Activated naive CD4-positive, alpha-beta T cell treated with anti-CD3 and anti-CD28 coated beads, Interleukin-2, amount 50 U/mL, for 24 hours (primary cell): Measurements from ENCODE around the gene CDC27.
"Not testable (repeated sequence)": the region's sequence is repeated elsewhere in the genome, so short reads cannot be mapped to it uniquely, and the experiment has no call there.

Experiments used
- H3K27ac Mint-ChIP-seq: one replicate; pipeline ENCODE4 v1.8.0; 2021; ENCODE audit warnings: mild to moderate bottlenecking, mixed read lengths
- H3K27me3 Mint-ChIP-seq: one replicate; pipeline ENCODE4 v1.8.0; 2021; ENCODE audit warnings: mixed read lengths
- H3K36me3 Mint-ChIP-seq: one replicate; pipeline ENCODE4 v1.8.0; 2021; ENCODE audit warnings: mixed read lengths
- H3K4me1 Mint-ChIP-seq: one replicate; pipeline ENCODE4 v1.8.0; 2021; ENCODE audit warnings: mixed read lengths
- H3K4me3 Mint-ChIP-seq: one replicate; pipeline ENCODE4 v1.8.0; 2021; ENCODE audit warnings: mild to moderate bottlenecking, mixed read lengths
- H3K9me3 Mint-ChIP-seq: one replicate; pipeline ENCODE4 v1.8.0; 2021; ENCODE audit warnings: mixed read lengths

CDC27 gene

GRCh38 chr17:47135235-47135634 is 53.9 kb downstream of the CDC27 start:
- Mint-ChIP-seq H3K4me1 (no peaks in the 10 kb centered on the region), H3K27me3 (no peaks in the 10 kb centered on the region), H3K9me3 (no peaks in the 10 kb centered on the region), H3K27ac (no peak overlapping the region), H3K4me3 (no peak overlapping the region), H3K36me3 (peaks cover 28% of the 10 kb centered on the region)

- not testable (repeated sequence) for H3K27me3 Mint-ChIP-seq, H3K4me1 Mint-ChIP-seq, H3K4me3 Mint-ChIP-seq, H3K9me3 Mint-ChIP-seq, H3K27ac Mint-ChIP-seq
- peaks cover 26% of the 10 kb centered on the region for H3K36me3 Mint-ChIP-seq
Observed at GRCh38 chr17:47134354-47134753, 54.7 kb downstream of the CDC27 start.

- no peak overlapping the region for H3K4me3 Mint-ChIP-seq
- H3K4me1 Mint-ChIP-seq = no peaks in the 10 kb centered on the region
- peaks cover 13% of the 10 kb centered on the region for H3K36me3 Mint-ChIP-seq
- no peaks in the 10 kb centered on the region for H3K9me3 Mint-ChIP-seq
- H3K27me3 Mint-ChIP-seq = no peaks in the 10 kb centered on the region
- H3K27ac Mint-ChIP-seq = no peak overlapping the region
Observed at GRCh38 chr17:47131761-47132160, 57.3 kb downstream of the CDC27 start.

DNA sequence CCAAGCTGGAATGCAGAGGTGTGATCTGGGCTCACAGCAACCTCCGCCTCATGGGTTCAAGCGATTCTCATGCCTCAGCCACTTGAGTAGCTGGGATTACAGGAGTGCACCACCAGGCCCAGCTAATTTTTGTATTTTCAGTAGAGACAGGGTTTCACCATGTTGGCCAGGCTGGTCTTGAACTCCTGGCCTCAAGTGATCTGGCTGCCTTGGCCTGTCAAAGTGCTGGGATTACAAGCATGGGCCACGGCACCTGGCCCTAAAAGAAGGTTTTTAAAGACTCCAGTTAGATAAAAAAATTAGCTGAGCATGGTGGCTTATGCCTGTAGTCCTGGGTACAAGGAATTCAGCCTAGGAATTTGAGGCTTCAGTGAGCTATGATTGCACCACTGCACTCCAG is 62.3 kb downstream of the CDC27 start:
- not testable (repeated sequence) for H3K4me1 Mint-ChIP-seq, H3K27me3 Mint-ChIP-seq, H3K36me3 Mint-ChIP-seq, H3K9me3 Mint-ChIP-seq, H3K4me3 Mint-ChIP-seq, H3K27ac Mint-ChIP-seq

GRCh38 chr17:47123262-47123661 is 65.8 kb downstream of the CDC27 start:
- H3K27ac Mint-ChIP-seq, H3K36me3 Mint-ChIP-seq, H3K9me3 Mint-ChIP-seq, H3K4me1 Mint-ChIP-seq, H3K27me3 Mint-ChIP-seq, H3K4me3 Mint-ChIP-seq: not testable (repeated sequence)

DNA sequence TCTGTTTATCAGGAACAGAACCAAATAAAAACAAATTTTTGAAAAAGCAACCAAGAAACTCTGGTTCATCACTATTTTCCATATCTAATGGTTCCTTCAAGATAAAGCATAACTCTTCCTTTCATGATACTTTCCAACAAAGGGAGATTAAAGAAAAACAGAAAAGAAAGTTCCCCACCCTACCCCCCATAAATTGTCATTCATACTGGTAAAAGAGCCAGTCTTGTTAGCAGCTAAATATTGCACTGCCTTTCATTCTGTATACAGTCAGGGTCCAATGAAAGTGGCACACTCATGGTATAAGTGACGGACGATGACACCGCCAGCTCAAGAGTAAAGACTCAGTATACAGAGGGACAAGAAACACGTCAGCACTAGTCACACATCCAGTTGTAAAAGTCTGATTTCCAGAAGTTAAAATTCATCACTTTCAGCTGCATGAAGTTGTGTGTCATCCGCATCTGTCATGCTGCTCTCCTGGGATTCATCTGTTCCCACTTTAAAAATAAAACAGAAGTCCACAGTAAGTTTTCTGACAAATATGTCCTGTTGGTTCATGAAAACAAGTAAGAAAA is 68.5 kb downstream of the CDC27 start:
- H3K36me3 Mint-ChIP-seq = peaks cover 9% of the 10 kb centered on the region
- no peak overlapping the region for H3K4me3 Mint-ChIP-seq
- no peak overlapping the region for H3K27ac Mint-ChIP-seq
- H3K27me3 Mint-ChIP-seq = no peaks in the 10 kb centered on the region
- H3K9me3 Mint-ChIP-seq = no peaks in the 10 kb centered on the region
- H3K4me1 Mint-ChIP-seq = no peaks in the 10 kb centered on the region

- Mint-ChIP-seq H3K4me1 (no peaks in the 10 kb centered on the region), H3K9me3 (no peaks in the 10 kb centered on the region), H3K27me3 (no peaks in the 10 kb centered on the region), H3K27ac (peak overlapping the region; percentile 0), H3K36me3 (peaks cover 9% of the 10 kb centered on the region), H3K4me3 (no peak overlapping the region)
Observed at GRCh38 chr17:47119746-47120520, 69.2 kb downstream of the CDC27 start.

DNA sequence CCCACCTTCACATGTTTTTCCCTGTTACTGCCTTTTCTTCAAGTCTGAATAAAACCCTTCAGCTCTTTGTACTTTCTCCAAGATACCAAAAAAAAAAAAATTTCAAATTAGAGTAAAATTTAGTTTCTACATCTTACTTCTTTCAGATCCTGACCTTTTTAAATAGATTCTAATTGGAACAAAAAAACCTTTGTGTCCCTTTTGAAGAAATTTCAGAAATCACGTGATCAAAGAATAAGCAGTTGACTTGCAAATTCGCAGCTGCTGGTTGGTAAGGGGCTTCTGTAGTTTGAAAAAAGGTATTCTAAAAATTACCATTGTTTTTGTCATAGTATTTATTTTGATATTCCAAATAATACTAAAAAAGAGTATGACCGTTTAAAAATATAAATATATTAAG is 71.7 kb downstream of the CDC27 start:
- Mint-ChIP-seq H3K9me3 (no peaks in the 10 kb centered on the region), H3K36me3 (peaks cover 9% of the 10 kb centered on the region), H3K4me1 (no peaks in the 10 kb centered on the region), H3K27me3 (no peaks in the 10 kb centered on the region), H3K27ac (no peak overlapping the region), H3K4me3 (no peak overlapping the region)

DNA sequence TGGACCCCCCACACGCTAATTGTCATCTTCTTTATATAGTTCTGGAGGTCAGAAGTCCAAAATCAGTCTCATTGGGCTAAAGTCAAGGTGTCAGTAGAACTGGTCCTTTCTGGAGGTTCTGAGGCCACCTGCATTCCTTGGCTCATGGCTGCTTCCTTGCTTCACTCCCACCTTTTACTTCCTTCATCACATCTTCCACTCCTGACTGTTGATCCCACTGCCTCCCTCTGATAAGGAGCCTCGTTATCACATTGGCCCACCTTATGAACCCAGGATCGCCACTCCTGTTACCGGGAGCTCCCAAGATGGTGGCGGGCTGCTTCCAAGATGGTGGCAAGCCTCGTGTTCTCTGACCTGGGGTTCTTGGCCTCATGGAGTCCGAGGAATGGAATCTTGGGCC is 83.0 kb downstream of the CDC27 start:
- Mint-ChIP-seq H3K9me3 (no peaks in the 10 kb centered on the region), H3K36me3 (no peaks in the 10 kb centered on the region), H3K27ac (no peak overlapping the region), H3K4me1 (no peaks in the 10 kb centered on the region), H3K27me3 (peaks cover 5% of the 10 kb centered on the region), H3K4me3 (no peak overlapping the region)

DNA sequence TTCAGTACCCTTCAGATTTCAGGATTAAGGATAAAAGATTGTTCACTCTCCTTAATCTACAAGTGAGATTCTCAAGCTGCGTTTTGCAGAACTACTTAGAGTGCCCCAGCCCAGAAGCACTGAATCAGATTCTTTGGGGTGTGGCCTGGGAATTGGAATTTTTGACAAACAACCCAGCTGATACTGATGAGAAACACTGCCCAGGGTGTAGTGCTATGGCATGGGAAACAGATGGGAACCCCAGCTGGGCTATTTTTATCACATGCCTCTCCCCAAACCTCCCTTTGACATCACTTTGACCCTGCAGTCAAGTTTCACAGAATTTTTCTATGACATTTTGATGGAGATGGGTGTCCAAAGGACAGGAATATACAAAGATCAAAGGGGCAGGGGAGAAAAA is 83.8 kb downstream of the CDC27 start:
- H3K4me1 Mint-ChIP-seq, H3K27me3 Mint-ChIP-seq, H3K9me3 Mint-ChIP-seq, H3K27ac Mint-ChIP-seq, H3K4me3 Mint-ChIP-seq, H3K36me3 Mint-ChIP-seq: not testable (repeated sequence)

GRCh38 chr17:47102914-47103313 is 86.2 kb downstream of the CDC27 start:
- Mint-ChIP-seq H3K4me1 (peaks cover 17% of the 10 kb centered on the region), H3K4me3 (no peak overlapping the region), H3K27ac (no peak overlapping the region), H3K36me3 (peaks cover 2% of the 10 kb centered on the region), H3K9me3 (no peaks in the 10 kb centered on the region), H3K27me3 (no peaks in the 10 kb centered on the region)

DNA sequence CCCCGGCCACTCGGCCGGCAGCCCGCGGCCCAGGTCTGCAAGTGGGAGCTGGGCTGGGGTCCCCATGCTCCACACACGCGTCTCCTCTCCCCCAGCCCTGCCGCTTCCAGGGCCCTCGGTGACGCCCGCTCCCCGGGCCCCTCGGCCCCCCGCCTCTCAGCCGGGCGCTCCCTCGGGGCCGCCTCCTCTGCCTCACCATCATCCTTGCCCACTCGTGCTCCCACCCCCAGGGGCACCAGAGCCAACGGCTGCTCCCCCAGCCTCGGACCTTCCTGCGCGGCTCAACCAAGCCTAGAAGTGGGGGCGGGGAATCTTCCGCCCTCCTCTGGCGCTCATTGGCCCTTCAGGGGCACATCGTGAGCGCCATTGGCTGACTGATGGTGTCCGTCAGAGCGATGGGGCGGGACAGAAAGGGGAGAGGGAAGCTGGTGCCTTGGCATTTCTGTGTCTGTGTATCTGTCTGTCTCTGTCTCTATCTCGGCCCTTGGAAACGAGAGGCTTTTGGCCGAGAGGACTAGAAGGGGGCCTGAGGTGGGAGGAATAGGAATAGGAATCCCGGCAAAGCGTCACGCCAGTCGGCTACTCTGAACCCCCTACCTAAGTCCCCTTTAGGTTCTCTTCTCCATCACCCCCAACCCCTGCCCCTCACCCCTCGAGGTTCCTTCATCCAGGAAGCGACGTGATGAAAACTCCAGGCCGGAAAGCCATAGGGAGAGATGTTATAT is 88.9 kb downstream of the CDC27 start:
- H3K9me3 Mint-ChIP-seq = no peaks in the 10 kb centered on the region
- H3K36me3 Mint-ChIP-seq = peaks cover 3% of the 10 kb centered on the region
- H3K4me3 Mint-ChIP-seq = peak overlapping the region; percentile 99
- H3K4me1 Mint-ChIP-seq = peaks cover 25% of the 10 kb centered on the region
- peak overlapping the region; percentile 100 for H3K27ac Mint-ChIP-seq
- H3K27me3 Mint-ChIP-seq = no peaks in the 10 kb centered on the region

DNA sequence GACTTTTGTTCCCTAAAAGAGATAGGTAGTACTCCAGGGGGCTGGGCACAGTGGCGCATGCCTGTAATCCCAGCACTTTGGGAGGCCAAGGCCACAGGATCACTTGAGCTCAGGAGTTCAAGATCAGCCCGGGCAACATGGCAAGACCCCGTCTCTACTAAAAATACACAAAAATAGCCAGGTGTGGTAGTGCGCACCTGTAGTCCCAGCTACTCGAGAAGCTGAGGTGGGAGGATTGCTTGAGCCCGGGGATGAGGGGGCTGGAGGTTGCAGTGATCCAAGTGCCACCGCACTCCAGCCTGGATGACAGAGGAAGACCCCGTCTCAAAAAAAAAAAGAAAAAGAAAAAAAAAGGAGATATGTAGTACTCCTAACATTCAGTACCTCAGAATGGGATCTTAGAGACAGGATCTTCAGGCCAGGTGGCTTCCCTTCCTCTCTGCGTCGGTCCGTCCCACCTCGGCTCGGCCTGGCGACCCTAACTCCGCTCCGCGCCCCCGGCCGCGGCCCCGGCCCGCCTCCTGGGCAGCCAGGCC is 89.6 kb downstream of the CDC27 start:
- peak overlapping the region; percentile 90 for H3K4me3 Mint-ChIP-seq
- H3K27ac Mint-ChIP-seq = no peak overlapping the region
- no peaks in the 10 kb centered on the region for H3K9me3 Mint-ChIP-seq
- no peaks in the 10 kb centered on the region for H3K27me3 Mint-ChIP-seq
- peaks cover 3% of the 10 kb centered on the region for H3K36me3 Mint-ChIP-seq
- H3K4me1 Mint-ChIP-seq = peaks cover 25% of the 10 kb centered on the region

DNA sequence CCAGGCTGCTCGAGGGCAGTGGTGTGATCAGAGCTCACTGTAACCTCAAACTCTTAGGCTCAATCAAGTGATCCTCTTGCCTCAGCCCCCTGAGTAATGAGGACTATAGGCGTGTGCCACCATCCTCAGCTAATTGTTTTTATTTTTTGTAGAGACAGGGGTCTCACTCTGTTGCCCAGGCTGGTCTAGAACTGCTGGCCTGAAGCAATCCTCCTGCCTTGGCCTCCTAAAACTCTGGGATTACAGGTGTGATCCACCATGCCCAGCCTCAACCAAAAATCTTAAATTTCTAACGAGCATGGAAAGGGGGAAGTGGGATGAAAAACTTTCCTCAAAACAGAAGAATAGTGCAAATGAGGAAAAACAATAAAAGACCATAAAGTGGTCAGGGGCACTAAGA is 92.8 kb downstream of the CDC27 start:
- Mint-ChIP-seq H3K27me3 (no peaks in the 10 kb centered on the region), H3K4me1 (peaks cover 45% of the 10 kb centered on the region), H3K36me3 (peaks cover 7% of the 10 kb centered on the region), H3K9me3 (no peaks in the 10 kb centered on the region), H3K27ac (no peak overlapping the region), H3K4me3 (no peak overlapping the region)

DNA sequence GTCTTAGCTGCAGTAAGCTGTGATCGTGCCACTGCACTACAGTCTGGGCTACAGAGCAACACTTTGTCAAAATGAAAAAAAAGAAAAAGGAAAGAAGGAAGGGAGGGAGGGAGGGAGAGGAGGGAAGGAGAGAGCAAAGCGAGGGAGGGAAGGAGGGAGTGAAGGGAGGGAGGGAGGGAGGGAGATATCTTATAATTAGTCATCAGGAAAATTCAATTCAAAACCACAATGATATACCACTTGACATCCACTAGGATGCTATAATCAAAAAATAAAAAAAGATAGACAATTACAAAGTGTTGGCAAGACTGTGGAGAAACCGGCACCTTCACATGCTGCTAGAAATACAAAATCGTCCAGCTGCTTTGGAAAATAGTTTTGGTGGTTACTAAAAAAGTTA is 93.8 kb downstream of the CDC27 start:
- Mint-ChIP-seq H3K36me3 (peaks cover 7% of the 10 kb centered on the region), H3K4me3 (no peak overlapping the region), H3K4me1 (peaks cover 48% of the 10 kb centered on the region), H3K9me3 (no peaks in the 10 kb centered on the region), H3K27me3 (no peaks in the 10 kb centered on the region), H3K27ac (no peak overlapping the region)

DNA sequence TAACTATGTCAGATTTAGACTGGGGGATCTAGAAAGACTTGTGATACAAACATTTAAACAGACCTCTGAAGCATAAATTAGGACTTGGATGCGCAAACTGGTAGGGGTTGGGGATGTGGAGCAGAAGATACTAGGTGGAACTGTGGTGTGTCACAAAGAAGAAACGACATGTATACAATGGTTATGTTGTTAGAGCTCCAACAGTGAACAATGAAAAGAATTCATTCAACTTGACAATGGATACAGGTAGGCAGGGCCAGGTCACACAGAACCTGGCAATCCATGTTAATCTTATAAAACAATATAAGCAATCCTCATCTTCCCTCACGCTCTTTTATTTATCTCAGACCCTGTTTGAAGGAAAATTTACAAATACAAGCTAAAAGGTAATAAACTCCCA is 102.0 kb downstream of the CDC27 start:
- peaks cover 57% of the 10 kb centered on the region for H3K4me1 Mint-ChIP-seq

More for the DNA sequence above, 102.0 kb downstream of the CDC27 start:
- H3K27me3 Mint-ChIP-seq = no peaks in the 10 kb centered on the region
- H3K36me3 Mint-ChIP-seq = peaks cover 6% of the 10 kb centered on the region
- no peak overlapping the region for H3K4me3 Mint-ChIP-seq
- no peak overlapping the region for H3K27ac Mint-ChIP-seq
- no peaks in the 10 kb centered on the region for H3K9me3 Mint-ChIP-seq
